Epithelial cell of proximal tubule (primary cell): ENCODE data around the gene PRRX2. TPM values are rescaled to one million over a fixed set of nuclear protein-coding genes. Genes with fewer than 3 reads are reported as not detected.

Experiments
- DNase-seq: peaks from one replicate; pipeline ENCODE4 v3.0.0-alpha.2; 2011; ENCODE audit warnings: low read depth
- H3K4me3 ChIP-seq: 2 replicates; pipeline ENCODE4 v1.5.1; 2011; ENCODE audit warnings: low read depth, mild to moderate bottlenecking, low read length
- CTCF ChIP-seq: conservative IDR thresholded peaks from 2 replicates; pipeline ENCODE4 v1.5.1; 2012; ENCODE audit warnings: low read depth, mild to moderate bottlenecking, low read length
- total RNA-seq: library from RNA; depleted of rRNA; stranded (reverse); fragments of >200 nt; gene quantifications from 2 replicates; pipeline ENCODE4 v1.2.3, GENCODE V29; 2015

The PRRX2 gene
- total RNA-seq, 1 donor from 2014 or later, result 0.17 TPM

DNA sequence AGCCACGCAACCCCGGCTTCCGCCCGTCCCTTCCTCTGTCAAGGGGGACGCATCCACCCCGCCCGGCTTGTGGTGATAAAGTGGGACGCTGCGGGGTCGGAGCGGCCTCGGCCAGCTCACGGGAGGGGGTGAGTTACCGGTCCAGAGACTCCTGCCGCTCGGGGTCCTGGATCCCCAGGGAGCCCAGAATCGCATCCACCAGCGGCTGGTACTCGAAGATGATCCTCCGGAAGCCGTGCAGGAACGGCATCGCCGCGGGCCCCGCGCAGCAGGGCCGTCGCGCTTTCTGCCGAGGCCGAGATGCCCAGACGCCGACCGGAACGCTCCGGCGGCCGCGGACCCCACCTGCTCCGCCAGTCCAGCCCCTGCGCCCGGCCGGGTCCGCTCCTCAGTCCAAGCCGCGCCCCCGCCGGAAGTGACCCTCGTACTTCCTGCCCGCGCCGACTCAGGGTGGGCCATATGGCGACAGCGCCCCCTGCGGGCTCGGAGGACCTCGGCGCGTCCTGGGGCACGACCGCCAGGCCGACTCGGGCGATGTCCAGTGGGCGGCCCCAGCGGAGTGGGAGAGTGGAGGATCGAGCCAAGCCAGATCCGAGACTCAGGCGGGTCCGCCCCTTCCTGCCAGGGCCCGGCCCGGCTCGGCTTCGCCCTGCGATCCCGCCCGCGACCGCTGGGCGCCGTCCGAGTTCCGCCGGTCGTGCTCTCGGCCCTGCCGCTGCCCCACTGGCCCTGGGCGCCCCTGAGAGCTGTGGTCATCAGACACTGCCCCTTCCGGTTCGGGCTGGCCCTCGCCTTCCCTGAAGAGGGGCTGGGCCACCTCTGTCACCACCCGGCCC is 23.5 kb upstream of the PRRX2 start, which contains the start of gene ASB6:
TSS of gene ASB6 (minus strand) at position 402 of the 836 bp plus-strand sequence. CDS start at position 250, 152 bp downstream.
- no peak for DNase-seq
- TF ChIP-seq CTCF, result peak; percentile 78
- peak within 1 kb of the TSS; percentile 98 for H3K4me3 ChIP-seq

GRCh38 chr9:129643706-129644105 is 21.7 kb upstream of the PRRX2 start:
- no peak for TF ChIP-seq CTCF

GRCh38 chr9:129644365-129644764 is 21.1 kb upstream of the PRRX2 start:
- no peak for TF ChIP-seq CTCF
- no peak for DNase-seq
- no peak overlapping the region for H3K4me3 ChIP-seq

More at GRCh38 chr9:129643706-129644105, 21.7 kb upstream of the PRRX2 start:
- H3K4me3 ChIP-seq, result no peak overlapping the region
- no peak for DNase-seq

- H3K4me3 ChIP-seq, result no peak overlapping the region
- TF ChIP-seq CTCF, result no peak
- no peak for DNase-seq
Measured at GRCh38 chr9:129644902-129645301, 20.5 kb upstream of the PRRX2 start.

- no peak overlapping the region for H3K4me3 ChIP-seq
- TF ChIP-seq CTCF, result no peak
- DNase-seq, result no peak
Measured at GRCh38 chr9:129646252-129646651, 19.2 kb upstream of the PRRX2 start.

- TF ChIP-seq CTCF, result no peak
Measured at GRCh38 chr9:129646654-129647053, 18.8 kb upstream of the PRRX2 start.

GRCh38 chr9:129647635-129648034 is 17.8 kb upstream of the PRRX2 start:
- DNase-seq, result no peak
- no peak overlapping the region for H3K4me3 ChIP-seq
- TF ChIP-seq CTCF, result no peak

More at GRCh38 chr9:129646654-129647053, 18.8 kb upstream of the PRRX2 start:
- no peak overlapping the region for H3K4me3 ChIP-seq
- DNase-seq, result no peak
